HUDEP-2 (cell line): ENCODE results near the gene SARDH.

Source experiments
- DNase-seq, 76 experiments: peaks; one replicate each; lab custom pipeline; 2025; ENCODE audit not compliant: unreplicated experiment in 76 of 76; lab: John Stamatoyannopoulos, UW

The SARDH gene, protein sequence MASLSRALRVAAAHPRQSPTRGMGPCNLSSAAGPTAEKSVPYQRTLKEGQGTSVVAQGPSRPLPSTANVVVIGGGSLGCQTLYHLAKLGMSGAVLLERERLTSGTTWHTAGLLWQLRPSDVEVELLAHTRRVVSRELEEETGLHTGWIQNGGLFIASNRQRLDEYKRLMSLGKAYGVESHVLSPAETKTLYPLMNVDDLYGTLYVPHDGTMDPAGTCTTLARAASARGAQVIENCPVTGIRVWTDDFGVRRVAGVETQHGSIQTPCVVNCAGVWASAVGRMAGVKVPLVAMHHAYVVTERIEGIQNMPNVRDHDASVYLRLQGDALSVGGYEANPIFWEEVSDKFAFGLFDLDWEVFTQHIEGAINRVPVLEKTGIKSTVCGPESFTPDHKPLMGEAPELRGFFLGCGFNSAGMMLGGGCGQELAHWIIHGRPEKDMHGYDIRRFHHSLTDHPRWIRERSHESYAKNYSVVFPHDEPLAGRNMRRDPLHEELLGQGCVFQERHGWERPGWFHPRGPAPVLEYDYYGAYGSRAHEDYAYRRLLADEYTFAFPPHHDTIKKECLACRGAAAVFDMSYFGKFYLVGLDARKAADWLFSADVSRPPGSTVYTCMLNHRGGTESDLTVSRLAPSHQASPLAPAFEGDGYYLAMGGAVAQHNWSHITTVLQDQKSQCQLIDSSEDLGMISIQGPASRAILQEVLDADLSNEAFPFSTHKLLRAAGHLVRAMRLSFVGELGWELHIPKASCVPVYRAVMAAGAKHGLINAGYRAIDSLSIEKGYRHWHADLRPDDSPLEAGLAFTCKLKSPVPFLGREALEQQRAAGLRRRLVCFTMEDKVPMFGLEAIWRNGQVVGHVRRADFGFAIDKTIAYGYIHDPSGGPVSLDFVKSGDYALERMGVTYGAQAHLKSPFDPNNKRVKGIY

GRCh38 chr9:133737774-133738639 lies at the start of gene SARDH:
TSS of gene SARDH (minus strand) at chr9:133738352. CDS start at chr9:133734173, 4,179 bp downstream.
- DNase-seq: peak in 8 of 76 experiments; percentile 7 to 27 (median 14)

- peak in 50 of 76 experiments; percentile 6 to 66 (median 40) for DNase-seq
Measured at GRCh38 chr9:133787754-133788025, 49.5 kb upstream of the SARDH start.

GRCh38 chr9:133786907-133787753 lies 49.0 kb upstream of the SARDH start:
- DNase-seq: no peak

DNA sequence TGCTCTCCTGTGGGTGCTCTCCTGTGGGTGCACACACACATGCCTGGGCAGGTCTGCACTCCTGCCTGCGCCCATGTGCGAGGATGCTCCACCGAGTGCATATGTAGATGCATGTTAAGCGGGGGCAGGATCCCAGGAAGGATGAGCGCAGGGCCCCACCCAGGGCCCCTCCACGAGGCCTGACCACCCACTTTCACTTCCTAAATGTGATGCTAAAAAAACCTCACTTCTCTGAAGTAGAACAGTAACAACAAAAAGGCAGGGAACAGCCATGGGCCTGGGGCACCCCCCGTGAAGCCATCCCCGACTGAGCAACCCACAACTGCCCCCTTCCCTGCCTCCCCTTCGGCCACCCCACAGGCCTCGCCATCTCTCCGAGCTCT lies 48.2 kb upstream of the SARDH start:
- no peak for DNase-seq

DNA sequence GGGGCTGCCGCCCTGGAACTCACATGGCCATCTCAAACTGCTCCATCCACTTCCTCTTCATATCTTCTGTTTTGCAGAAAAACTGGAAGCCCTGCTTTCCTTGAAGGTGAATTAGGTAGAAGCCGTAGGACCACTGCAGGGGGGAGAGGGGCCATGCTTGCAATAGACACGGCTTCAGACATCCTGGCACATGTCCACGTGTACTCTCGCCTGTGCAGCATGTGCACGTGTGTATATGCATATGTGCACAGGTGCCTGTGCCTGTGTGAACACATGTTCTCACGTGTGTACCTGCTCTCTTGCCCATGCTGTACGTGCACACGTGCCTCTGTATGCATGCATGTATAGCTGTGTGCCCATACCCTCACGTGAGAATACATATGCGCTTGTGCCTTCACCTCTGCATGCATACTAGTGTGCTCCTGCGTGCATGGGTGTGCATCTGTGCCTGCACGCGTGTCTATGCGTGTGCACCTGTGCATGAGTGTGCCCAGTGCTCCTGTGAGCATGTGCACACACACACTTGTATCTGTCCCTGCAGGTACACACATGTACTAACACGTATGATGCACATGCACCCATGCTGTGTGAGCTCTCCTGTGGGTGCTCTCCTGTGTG lies 47.7 kb upstream of the SARDH start:
- no peak for DNase-seq

DNA sequence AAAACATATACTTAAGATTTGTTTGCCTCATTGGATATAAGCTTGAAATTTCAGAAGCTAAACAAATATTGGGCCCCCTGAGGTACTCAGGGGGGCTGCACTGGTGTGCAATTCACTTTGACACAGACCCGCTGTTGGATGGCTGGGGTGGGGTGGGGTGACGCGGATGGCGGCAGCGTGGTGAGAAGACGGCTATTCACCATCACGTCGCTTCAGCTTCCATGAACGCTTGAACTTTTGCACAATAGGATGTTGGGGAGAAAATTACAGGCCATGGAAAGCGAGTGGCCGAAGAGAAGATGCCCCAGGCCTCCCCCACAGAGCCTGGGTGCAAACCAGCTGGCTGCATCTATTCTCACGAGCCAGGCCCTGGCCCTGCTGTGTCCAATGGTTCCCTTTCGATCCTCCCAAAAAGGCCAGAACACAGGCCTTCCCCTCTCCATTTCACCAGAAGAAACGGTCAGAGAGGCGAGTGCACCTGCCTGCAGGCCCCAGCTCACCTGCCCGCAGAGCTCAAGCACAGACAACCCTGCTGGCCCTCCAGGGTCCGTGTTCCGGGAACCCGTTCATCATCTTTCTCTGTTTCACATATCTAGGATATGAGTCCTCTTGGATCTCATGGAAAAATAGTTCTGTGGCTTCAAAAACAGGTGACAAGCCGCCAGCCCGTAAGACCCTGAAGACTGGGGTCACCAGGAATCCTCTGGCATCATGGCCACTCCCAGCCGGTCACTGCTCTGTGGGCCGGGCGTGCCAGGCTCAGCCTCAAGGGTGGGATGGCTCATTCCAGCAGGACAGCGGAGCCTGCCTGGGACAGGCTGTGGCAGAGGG lies 46.8 kb upstream of the SARDH start:
- DNase-seq: no peak

GRCh38 chr9:133783331-133783731 lies 45.2 kb upstream of the SARDH start:
- no peak for DNase-seq

GRCh38 chr9:133782157-133783130 lies 44.3 kb upstream of the SARDH start:
- DNase-seq: peak in 55 of 76 experiments; percentile 2 to 65 (median 31)

- DNase-seq: no peak
Measured at GRCh38 chr9:133781828-133782135, 43.6 kb upstream of the SARDH start.

- no peak for DNase-seq
Measured at GRCh38 chr9:133780962-133781827, 43.0 kb upstream of the SARDH start.

DNA sequence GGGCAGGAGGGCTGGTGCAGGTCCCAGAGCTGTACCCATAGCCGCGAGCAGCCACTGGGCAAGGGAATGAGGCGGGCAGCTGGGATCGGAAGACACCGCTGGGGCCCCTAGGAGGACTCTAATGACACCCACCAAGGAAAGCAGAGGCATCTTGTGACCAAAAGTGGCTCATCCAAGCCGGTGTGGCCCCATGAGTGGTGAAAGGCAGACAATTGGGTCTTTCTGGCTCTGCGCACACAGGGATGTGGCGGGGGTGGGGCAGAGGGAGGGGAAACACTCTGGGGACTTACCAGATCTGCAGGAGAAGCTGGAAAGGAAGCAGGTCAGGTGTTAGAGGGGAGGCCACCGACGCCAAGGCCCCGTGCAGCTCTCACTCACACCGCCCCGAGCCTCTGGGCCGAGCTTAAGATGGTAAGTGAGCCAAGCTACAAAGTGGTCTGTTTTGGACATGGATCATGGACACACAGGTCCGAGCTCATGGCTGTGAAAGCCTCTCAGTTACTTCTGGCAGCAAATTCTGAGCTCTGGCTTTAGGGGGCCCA lies 42.3 kb upstream of the SARDH start:
- no peak for DNase-seq

DNA sequence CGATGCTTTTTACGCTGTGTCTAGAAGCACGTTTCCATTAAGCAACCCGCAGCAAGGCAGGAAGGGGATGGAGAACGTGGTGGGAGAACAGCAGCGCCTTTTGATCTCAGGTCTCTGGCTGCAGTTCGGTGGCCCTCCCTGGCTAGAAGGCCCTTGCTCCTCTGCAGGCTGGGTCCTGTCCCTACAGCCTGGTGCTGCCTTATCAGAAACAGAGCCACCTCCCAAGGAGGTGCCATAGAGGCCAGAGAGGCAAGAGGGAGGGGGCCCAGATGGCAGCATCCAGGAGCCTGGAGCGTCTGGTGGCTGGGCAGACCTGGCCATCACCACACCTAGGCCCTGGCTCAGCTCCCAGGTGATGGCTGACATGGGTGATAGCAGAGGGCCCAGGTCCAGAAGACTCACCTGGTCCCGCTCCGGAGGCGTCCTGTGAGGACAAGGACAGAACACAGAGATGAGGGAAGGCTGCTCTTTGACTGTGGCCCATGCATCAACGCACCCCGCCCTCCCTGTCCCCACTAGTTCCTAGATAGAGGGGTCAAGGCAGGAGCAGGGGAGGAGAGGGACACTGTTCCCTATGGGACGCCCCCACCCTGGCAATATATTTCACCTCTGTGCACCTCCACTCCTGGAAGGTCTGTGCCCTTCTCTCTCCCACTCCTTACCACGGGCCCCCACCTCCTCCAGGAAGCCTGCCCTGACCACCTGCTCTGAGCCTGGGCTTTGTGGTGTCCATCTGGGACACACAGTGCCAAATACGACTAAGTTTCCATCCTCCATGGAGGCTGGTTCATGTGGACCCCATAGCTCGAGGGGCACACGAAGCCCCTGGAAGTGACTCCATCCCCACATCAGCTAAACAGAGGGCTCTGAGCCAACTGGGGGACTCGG lies 41.6 kb upstream of the SARDH start:
- no peak for DNase-seq

GRCh38 chr9:133779081-133779480 lies 40.9 kb upstream of the SARDH start:
- no peak for DNase-seq

DNA sequence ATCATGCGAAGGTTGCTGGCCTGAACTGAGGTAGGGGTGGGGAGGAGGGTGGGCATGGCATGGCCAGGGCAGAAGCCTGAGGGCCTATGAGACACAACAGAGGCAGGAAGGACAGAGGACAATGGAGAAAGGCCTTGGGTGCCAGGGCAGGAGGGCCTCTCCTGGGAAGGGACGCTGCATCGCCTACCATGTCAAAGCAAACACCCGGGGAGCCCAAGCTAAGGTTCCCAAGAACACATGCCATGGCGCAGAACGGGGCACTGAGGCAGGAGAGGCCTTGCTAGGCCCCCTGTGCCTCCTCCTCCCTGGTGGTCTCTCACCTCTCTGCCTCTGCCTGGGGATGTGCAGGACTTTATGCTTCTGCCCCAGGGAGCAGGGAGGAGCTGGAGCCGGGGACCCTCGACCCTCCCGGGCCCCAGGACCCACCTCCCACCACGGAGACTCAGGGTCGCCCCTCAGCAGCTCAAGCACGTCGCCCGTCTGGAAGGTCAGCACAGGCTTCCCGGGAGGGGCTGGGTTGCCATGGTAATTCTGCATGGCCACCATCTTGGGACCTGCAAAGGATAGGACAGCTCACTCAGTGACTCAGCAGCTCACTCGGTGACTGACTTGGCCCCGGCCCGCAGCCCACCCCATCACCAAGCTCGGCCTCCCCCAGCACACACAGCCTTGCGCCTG lies 40.3 kb upstream of the SARDH start:
- no peak for DNase-seq

DNA sequence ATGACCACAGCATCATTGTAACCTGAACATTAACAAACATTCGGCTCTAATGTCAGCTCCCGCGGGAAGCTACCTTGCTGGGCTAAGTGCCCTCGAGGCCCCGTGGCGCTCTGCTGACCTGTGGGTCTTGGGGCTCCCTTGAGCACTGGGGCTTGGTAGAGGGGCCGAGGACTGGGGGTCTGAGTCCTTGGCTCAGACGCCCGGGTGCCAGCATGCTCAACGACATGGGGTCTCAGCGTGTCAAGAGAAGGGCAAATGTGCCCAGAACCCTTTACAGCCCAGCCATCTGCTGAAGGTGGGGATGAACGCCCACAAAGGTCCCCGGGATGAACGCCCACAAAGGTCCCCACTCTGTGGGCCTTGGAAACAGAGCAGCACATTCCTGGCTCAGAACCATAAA lies 39.7 kb upstream of the SARDH start:
- DNase-seq: no peak
